Fibroblast of villous mesenchyme (primary cell): ENCODE results near the gene PUM2. TPM values are rescaled to one million over a fixed set of nuclear protein-coding genes. Genes with fewer than 3 reads are reported as not detected.

Experiments used
- DNase-seq: peaks from one replicate; pipeline ENCODE4 v3.0.0-alpha.2; 2010; ENCODE audit warnings: low read depth
- H3K4me3 ChIP-seq: 2 replicates; pipeline ENCODE4 v1.5.1; 2011; ENCODE audit warnings: low read depth, mild to moderate bottlenecking, low read length
- total RNA-seq: library from RNA; depleted of rRNA; stranded (reverse); fragments of >200 nt; gene quantifications from 2 replicates; pipeline ENCODE4 v1.2.3, GENCODE V29; 2012
- TF ChIP-seq, protein P1 (sequence below): IDR thresholded peaks from 2 replicates; pipeline ENCODE4 v1.5.1; 2012; ENCODE audit warnings: low read depth, mild to moderate bottlenecking, low read length; ENCODE audit not compliant: insufficient read depth

PUM2 gene
- total RNA-seq, 1 donor: 56.1 TPM

DNA sequence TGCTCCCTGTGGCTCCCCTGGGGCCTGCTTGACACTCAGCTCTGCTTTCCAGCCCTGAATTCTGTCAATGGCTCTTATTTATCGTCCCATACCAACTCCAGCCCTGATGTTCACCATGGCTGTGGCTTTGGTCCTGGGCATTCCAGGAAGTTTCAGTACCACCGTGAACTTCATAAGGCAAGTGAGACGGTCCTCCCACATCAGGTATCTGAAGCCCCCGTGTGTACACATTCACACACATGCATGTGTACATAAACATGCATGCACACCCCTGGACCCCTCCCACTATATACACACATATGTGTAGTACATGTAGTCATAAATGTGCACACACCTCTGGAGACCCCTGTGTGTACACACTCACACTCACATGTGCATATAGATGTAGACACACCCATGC lies 43.3 kb upstream of the PUM2 start:
- no peak overlapping the region for H3K4me3 ChIP-seq
- TF ChIP-seq, protein P1, sequence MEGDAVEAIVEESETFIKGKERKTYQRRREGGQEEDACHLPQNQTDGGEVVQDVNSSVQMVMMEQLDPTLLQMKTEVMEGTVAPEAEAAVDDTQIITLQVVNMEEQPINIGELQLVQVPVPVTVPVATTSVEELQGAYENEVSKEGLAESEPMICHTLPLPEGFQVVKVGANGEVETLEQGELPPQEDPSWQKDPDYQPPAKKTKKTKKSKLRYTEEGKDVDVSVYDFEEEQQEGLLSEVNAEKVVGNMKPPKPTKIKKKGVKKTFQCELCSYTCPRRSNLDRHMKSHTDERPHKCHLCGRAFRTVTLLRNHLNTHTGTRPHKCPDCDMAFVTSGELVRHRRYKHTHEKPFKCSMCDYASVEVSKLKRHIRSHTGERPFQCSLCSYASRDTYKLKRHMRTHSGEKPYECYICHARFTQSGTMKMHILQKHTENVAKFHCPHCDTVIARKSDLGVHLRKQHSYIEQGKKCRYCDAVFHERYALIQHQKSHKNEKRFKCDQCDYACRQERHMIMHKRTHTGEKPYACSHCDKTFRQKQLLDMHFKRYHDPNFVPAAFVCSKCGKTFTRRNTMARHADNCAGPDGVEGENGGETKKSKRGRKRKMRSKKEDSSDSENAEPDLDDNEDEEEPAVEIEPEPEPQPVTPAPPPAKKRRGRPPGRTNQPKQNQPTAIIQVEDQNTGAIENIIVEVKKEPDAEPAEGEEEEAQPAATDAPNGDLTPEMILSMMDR: no peak
- no peak for DNase-seq

DNA sequence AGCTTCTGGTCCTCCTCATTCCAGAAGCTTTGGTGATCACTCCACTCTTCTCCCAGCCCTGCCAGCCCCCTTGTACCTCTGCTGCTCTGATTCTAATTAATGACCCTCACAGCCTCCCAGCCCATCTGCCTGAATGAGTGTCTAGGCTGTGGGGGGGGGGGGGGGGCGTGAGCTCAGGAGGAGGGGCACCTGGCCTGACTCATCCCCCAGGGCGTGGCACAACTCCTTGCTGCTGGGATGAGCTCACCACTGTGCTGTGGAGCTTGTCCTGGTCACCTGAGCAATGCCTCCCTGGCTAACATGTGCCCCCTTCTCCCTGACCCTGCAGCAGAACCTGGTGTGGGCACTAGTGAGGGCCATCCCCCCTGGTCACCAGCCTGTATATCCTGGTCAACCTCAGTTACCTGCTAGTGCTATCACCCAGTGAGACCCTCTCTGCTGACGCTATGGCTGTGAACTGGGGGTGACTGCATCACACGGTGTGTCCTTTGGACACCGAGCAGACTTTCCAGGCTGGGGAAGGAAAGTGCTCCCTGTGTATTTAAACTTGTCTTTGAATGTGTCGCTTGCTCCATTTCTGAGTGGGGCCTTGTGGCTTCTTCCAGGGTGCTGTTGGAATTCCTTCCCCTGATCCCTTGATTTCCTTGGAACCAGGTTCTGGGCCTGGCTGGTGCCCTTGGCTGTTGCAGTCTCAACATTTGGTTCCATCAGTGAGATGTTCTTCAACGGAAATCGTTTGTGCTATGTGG lies 41.5 kb upstream of the PUM2 start:
- H3K4me3 ChIP-seq: no peak overlapping the region
- TF ChIP-seq, protein P1: no peak
- no peak for DNase-seq

DNA sequence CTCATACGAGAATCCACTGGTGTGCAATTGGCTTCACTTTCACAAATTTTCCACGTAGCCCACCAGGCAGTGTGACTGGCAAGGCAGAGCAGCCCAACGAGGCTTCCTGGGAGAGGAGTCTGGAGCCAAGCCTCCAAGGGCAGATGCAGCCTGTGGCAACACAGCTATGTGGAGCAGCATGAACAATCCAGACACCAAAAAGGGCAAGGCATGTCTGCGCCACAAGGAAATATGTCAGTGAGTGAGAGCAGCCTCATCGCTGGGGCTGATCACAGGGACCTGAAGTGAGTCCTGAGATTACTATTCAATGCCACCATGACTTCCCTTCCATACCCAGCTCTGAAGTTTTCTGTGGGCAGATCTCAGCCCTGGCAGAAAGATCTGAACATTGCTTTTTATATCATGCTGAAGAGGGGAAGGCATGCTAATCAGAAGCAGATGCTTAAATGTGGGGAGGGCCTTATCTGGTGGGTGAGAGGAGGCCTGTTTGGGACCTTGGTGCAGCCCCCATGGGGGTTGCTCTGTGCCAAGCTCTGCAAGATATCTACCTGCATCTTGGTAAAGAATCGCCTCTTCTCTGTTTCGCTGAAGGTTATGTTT lies 40.0 kb upstream of the PUM2 start:
- TF ChIP-seq, protein P1: no peak
- DNase-seq: no peak
- H3K4me3 ChIP-seq: no peak overlapping the region

DNA sequence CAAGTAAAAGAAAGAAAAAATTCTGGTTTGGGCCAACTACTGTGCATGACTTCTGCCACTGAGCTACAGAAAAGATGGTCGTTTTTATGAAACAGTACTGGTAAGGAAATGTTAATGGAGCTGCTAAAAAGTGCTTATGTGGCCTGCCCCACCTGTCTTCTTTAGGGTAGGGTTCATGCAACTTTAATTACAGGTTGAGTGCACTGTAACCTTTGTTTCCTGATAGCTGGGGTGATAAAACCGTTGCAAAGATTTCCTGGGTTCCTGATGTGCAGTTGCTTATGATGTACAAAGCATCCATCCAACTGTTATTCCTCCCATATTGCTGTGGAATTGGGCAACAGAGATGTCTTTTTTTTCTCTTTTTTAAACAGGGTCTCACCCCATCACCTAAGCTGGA lies 34.3 kb upstream of the PUM2 start:
- no peak for DNase-seq
- TF ChIP-seq, protein P1: no peak
- H3K4me3 ChIP-seq: no peak overlapping the region

DNA sequence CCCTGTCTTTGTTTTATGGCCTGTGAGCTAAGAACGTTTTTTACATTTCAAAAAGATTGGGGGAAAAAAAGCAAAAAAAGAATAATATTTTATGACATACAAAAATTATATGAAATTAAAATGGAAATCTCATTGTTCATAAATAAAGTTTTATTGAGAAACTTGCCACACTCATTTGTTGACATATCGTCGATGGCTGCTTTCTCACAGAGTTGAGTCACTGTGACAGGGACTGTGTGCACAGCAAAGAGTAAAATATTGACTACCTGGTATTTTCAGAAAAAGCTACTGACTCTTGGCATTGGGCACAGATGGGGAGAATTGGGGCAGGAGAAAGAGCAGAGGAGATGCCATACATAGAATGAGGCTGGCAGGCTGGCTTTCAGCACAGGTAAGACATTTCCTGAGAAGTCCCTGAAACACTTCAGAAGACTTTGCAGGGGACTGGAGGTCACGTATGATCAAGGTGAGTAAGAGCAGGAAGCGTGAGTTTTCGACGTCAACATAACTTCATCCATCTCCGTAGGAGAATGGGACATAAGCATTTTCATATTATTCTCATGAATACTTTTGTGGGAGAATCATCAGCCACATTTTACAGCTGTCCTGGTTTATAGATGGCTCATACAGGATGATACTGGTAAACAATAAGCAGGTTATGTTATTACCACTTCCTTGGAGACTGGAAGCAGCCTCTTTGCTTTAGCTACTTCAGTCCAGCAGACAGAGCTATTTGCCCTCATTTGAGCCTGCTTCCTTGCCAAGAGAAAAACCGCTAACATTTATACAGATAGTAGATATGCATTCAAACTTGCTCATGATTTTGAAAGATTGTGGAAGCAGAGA lies 32.5 kb upstream of the PUM2 start:
- DNase-seq: peak; percentile 72
- H3K4me3 ChIP-seq: no peak overlapping the region
- TF ChIP-seq, protein P1: no peak

DNA sequence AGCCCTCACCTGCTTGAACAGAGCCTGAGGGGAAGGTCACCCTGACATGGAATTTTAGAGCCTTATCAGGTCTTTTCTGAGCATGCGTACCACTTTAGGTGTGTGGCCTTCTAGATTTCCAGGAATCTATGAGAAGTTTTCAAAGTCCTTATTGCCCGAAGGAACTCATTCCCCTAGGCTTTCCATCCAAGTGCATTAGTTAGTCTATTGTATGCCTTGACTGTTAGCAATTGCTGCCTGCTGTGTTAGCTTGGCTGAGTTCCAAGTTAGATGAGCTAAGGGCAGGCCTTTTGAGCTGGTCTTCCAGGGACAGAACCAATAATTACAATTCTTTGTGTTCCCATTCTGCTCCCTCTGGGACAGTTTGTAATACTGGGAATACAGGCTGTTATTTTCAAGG lies 30.8 kb upstream of the PUM2 start:
- H3K4me3 ChIP-seq: no peak overlapping the region
- no peak for DNase-seq
- TF ChIP-seq, protein P1: no peak
